Thymus (tissue), 11 donors: ENCODE data around the gene MDGA2. TPM values are rescaled to one million over a fixed set of nuclear protein-coding genes. Genes with fewer than 3 reads are reported as not detected.
"Not testable (repeated sequence)": the region's sequence is repeated elsewhere in the genome, so short reads cannot be mapped to it uniquely, and the experiment has no call there.

ENCODE experiments used
- DNase-seq, 9 donors: peaks; one replicate each; pipeline ENCODE4 v3.0.0-alpha.2; 2013; ENCODE audit warnings: low spot score in 9 of 9, low read depth in 6 of 9, missing footprints in 1 of 9
- H3K27ac ChIP-seq, 2 donors: one replicate each; pipeline ENCODE4 v1.5.1; 2013; ENCODE audit warnings: control low read depth in 1 of 2, low read depth in 1 of 2, low read length in 1 of 2, mild to moderate bottlenecking in 1 of 2, moderate library complexity in 1 of 2
- H3K27me3 ChIP-seq, 2 donors: one replicate each; pipeline ENCODE4 v1.5.1; 2013; ENCODE audit warnings: low read length in 1 of 2; ENCODE audit not compliant: control insufficient read depth in 2 of 2, insufficient read depth in 1 of 2
- H3K36me3 ChIP-seq, 2 donors: one replicate each; pipeline ENCODE4 v1.5.1; 2013; ENCODE audit warnings: low read length in 1 of 2, mild to moderate bottlenecking in 1 of 2, moderate library complexity in 1 of 2; ENCODE audit not compliant: control insufficient read depth in 2 of 2, insufficient read depth in 2 of 2
- H3K4me1 ChIP-seq, 2 donors: one replicate each; pipeline ENCODE4 v1.5.1; 2013; ENCODE audit warnings: low read length in 2 of 2; ENCODE audit not compliant: control insufficient read depth in 2 of 2, insufficient read depth in 2 of 2
- H3K4me3 ChIP-seq, 2 donors: one replicate each; pipeline ENCODE4 v1.5.1; 2013; ENCODE audit warnings: low read length in 2 of 2, control low read depth in 1 of 2, mild to moderate bottlenecking in 1 of 2
- H3K9me3 ChIP-seq, 2 donors: one replicate each; pipeline ENCODE4 v1.5.1; 2013; ENCODE audit warnings: low read length in 1 of 2, mild to moderate bottlenecking in 1 of 2; ENCODE audit not compliant: control insufficient read depth in 2 of 2, insufficient read depth in 1 of 2
- WGBS: extraction: QIAGEN DNeasy Blood & Tissue Kit; methylation state at CpG from one replicate; pipeline ENCODE4 v1.1.7; 2013; 5-methylcytosine and 5-hydroxymethylcytosine counted together
- polyA plus RNA-seq: library from polyadenylated mRNA; stranded (reverse); fragments of 200-250 nt; gene quantifications from one replicate; pipeline ENCODE4 v1.2.3, GENCODE V29; 2013
- total RNA-seq: library from RNA; stranded (reverse); fragments of 120-200 nt; gene quantifications from one replicate; pipeline ENCODE4 v1.2.4, GENCODE V29; 2013
- donor health status: healthy.

Gene MDGA2
- total and polyA plus RNA-seq, 2 donors = 0.02 to 0.09 TPM

DNA sequence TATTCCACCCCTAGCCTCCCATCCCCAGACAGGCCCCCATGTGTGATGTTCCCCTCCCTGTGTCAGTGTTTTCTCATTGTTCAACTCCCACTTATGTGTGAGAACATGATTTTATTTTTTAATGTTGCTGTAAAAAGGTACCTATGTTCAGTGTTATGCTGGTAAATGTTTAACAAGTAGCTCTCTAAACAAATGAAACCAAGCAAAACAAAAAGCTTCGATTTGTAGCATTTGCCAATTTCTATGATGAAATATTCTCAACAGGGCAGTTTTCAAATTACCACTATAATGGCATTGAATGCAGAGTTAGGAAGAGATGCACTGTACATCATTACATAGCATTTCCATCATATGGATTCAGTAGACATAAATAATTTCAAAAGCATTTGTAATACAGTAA lies 410.6 kb downstream of the MDGA2 start:
- H3K27ac ChIP-seq = no peak overlapping the region

DNA sequence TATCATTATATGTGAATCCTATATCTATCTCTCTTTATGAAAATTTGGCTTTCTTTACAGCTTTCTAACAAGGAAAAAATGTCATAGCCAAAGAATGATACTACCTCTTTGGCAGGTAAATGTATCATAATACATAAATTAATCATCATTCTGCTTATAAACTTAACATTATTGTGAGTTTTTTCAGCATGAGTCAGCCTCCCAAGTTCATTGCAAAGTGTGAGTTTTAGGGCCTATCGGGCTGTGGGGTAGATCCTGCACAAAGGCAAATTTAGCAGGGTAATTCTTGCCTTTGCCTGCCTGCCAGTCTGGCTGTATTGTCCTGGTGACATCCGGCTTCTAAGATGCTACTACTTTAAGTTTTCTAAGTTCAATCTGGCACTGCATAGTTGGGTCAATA lies 412.6 kb downstream of the MDGA2 start:
- no peaks in the 10 kb centered on the region for H3K27me3 ChIP-seq
- H3K4me1 ChIP-seq = no peaks in the 10 kb centered on the region
- no peak overlapping the region for H3K27ac ChIP-seq
- DNase-seq = no peak
- WGBS = 94% methylated on average over 2 of the region's 2 CpGs
- H3K36me3 ChIP-seq = no peaks in the 10 kb centered on the region
- no peaks in the 10 kb centered on the region for H3K9me3 ChIP-seq
- H3K4me3 ChIP-seq = no peak overlapping the region

More for the DNA sequence above, 410.6 kb downstream of the MDGA2 start:
- Histone ChIP-seq H3K4me3 (no peak overlapping the region), H3K4me1 (no peaks in the 10 kb centered on the region), H3K9me3 (no peaks in the 10 kb centered on the region), H3K36me3 (no peaks in the 10 kb centered on the region), H3K27me3 (no peaks in the 10 kb centered on the region)
- DNase-seq = no peak
- 90% methylated on average over 1 of the region's 1 CpG for WGBS

- H3K27me3 ChIP-seq = no peaks in the 10 kb centered on the region
- no peaks in the 10 kb centered on the region for H3K36me3 ChIP-seq
- no peaks in the 10 kb centered on the region for H3K9me3 ChIP-seq
- H3K27ac ChIP-seq = no peak overlapping the region
- H3K4me3 ChIP-seq = no peak overlapping the region
- no peaks in the 10 kb centered on the region for H3K4me1 ChIP-seq
- no peak for DNase-seq
These were observed 414.1 kb downstream of the MDGA2 start for GRCh38 chr14:47261350-47261749.

DNA sequence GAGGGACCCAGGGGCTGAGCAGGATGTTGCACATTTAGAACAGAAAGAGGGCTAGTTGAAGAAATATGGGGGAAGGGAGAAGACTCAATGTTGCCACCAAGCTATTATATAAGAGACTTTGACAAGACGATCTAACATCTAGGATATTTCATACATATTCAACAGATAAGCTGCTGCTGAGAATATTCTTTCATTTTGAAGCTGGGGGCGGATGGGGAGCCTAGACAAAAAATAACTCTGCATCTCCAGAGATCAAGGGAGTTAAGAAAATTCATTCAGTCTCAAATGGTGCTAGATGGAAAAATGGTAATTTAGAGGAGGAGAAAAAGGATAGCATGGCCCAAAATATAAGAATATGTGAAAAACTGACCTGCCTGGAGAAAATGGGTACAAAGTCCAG lies 415.6 kb downstream of the MDGA2 start:
- Histone ChIP-seq H3K36me3 (no peaks in the 10 kb centered on the region), H3K4me1 (no peaks in the 10 kb centered on the region), H3K4me3 (no peak overlapping the region), H3K27me3 (no peaks in the 10 kb centered on the region), H3K9me3 (no peaks in the 10 kb centered on the region), H3K27ac (no peak overlapping the region)
- 92% methylated on average over 2 of the region's 2 CpGs for WGBS
- DNase-seq = no peak

DNA sequence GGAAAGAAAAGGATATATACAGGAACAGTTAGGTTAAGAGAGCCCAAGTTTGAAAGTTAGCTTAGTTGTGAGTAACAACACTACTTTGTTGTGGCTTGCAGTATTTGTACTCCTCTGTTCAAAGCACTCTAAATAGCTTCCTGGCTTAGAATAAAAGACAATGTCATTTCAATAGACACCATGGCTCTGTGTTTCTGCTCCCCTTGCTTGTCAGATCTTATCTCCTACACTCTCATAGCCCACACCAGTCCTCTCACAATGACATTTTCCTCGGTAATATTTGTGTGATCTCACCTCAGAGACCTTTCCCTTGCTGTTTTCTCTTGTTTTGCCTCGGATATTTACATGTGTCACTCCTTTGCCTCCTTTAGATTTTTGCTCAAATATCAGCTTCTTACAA lies 418.4 kb downstream of the MDGA2 start:
- DNase-seq = peak; percentile 4 to 74 (median 38)
- H3K4me1 ChIP-seq = no peaks in the 10 kb centered on the region
- 24% methylated on average over 2 of the region's 2 CpGs for WGBS
- no peak overlapping the region for H3K27ac ChIP-seq
- no peak overlapping the region for H3K4me3 ChIP-seq
- H3K9me3 ChIP-seq = peaks cover 0 to 6% of the 10 kb centered on the region in 2 donors
- H3K27me3 ChIP-seq = no peaks in the 10 kb centered on the region
- no peaks in the 10 kb centered on the region for H3K36me3 ChIP-seq

DNA sequence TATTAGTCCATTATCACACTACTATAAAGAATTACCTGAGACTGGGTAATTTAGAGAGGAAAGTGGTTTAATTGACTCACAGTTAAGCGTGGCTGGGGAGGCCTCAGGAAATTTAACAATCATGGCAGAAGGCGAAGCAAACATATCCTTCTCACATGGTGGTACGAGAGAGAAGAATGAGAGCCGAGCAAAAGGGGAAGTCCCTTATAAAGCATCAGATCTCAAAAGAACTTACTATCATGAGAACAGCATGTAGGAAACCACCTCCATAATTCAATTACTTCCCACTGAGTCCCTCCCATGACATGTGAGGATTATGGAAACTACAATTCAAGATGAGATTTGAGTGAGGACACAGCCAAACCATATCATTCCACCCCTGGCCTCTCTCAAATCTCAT lies 422.6 kb downstream of the MDGA2 start:
- WGBS = 49% methylated on average over 4 of the region's 4 CpGs
- no peaks in the 10 kb centered on the region for H3K36me3 ChIP-seq
- H3K27ac ChIP-seq = no peak overlapping the region
- no peaks in the 10 kb centered on the region for H3K4me1 ChIP-seq
- H3K4me3 ChIP-seq = no peak overlapping the region
- DNase-seq = no peak
- H3K27me3 ChIP-seq = no peaks in the 10 kb centered on the region
- H3K9me3 ChIP-seq = peaks cover 0 to 6% of the 10 kb centered on the region in 2 donors

GRCh38 chr14:47246367-47246766 lies 429.0 kb downstream of the MDGA2 start:
- Histone ChIP-seq H3K27me3 (no peaks in the 10 kb centered on the region), H3K27ac (no peak overlapping the region), H3K9me3 (no peaks in the 10 kb centered on the region), H3K4me3 (no peak overlapping the region), H3K4me1 (no peaks in the 10 kb centered on the region), H3K36me3 (no peaks in the 10 kb centered on the region)
- no peak for DNase-seq
- WGBS = 92% methylated on average over 1 of the region's 1 CpG

- not testable (repeated sequence) for H3K4me1 ChIP-seq, H3K27ac ChIP-seq, H3K4me3 ChIP-seq, H3K27me3 ChIP-seq, H3K9me3 ChIP-seq, H3K36me3 ChIP-seq, DNase-seq
- 96% methylated on average over 18 of the region's 18 CpGs for WGBS
These were observed 432.8 kb downstream of the MDGA2 start for GRCh38 chr14:47242579-47242978.

DNA sequence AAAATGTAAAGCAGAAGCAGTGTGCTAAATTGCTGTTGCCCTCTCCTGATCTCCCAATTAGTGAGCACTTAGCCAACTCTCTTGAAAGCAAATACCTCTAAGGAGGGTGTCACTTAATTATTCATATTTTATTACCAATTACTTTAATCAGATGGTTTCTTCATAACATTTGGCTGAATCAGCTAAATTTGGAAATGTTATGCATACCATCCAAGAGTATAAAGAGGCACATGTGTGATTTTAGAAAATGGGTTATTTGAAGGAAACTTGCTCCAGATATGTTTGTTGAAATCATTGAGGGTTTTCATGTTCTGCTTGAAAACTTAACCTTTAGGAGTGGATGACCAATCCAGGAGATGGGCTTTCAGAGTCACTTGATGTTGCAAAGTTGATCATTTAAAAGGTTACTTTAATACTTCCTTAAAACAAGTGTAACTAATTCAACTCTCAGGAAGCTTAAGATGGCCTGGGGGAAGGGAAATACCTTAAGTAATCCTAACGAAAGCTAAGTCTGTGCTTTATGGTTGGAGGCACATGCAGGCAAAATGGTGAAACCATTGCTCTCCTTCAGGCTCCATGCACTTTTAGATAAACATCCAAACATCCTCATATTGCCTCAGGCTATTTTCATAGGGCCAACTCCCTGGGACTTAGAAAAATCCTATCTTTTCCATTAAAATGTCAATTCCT lies 434.5 kb downstream of the MDGA2 start:
- H3K36me3 ChIP-seq = no peaks in the 10 kb centered on the region
- no peaks in the 10 kb centered on the region for H3K4me1 ChIP-seq
- no peaks in the 10 kb centered on the region for H3K27me3 ChIP-seq
- DNase-seq = no peak
- H3K9me3 ChIP-seq = no peaks in the 10 kb centered on the region
- WGBS = 68% methylated on average over 1 of the region's 1 CpG
- no peak overlapping the region for H3K4me3 ChIP-seq
- H3K27ac ChIP-seq = no peak overlapping the region
